ENCODE measurements around the gene C10orf90. TPM values are rescaled to one million over a fixed set of nuclear protein-coding genes. Genes with fewer than 3 reads are reported as not detected.

The C10orf90 gene
- total RNA-seq, 1 donor from 2014 or later, result 0.89 TPM

DNA sequence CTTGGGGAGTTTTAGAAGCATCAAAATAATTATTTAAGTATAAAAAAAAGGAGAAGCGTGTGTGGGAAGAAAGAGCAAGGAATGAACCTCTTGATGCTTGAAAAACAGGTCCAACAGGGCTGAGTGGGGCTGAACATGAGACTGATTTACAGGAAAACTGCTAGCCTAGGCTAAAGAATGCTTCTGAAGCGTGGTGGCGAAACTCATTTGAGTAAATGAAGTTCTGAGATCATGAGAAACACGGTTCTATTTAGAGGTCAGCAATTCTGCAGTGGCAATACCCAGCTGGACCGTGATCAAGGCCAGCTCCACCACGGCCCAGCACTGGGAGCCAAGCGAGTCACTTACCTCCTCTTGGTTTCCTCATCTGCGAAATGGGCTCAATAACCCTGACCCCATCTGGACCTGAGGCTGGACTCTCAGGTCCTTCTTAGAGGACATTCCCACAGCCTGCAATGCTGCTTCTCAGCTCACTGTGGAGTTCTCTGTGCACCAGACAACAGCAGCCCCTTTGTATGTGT, 142.1 kb downstream of the C10orf90 start:
- TF ChIP-seq, protein P1, sequence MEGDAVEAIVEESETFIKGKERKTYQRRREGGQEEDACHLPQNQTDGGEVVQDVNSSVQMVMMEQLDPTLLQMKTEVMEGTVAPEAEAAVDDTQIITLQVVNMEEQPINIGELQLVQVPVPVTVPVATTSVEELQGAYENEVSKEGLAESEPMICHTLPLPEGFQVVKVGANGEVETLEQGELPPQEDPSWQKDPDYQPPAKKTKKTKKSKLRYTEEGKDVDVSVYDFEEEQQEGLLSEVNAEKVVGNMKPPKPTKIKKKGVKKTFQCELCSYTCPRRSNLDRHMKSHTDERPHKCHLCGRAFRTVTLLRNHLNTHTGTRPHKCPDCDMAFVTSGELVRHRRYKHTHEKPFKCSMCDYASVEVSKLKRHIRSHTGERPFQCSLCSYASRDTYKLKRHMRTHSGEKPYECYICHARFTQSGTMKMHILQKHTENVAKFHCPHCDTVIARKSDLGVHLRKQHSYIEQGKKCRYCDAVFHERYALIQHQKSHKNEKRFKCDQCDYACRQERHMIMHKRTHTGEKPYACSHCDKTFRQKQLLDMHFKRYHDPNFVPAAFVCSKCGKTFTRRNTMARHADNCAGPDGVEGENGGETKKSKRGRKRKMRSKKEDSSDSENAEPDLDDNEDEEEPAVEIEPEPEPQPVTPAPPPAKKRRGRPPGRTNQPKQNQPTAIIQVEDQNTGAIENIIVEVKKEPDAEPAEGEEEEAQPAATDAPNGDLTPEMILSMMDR (conservative IDR thresholded peaks at IDR 0.05), result no peak
- Mint-ChIP-seq H3K4me1 (peaks cover 11% of the 10 kb centered on the region), H3K27me3 (ENCODE audit: low read depth) (peaks cover 9% of the 10 kb centered on the region), H3K36me3 (ENCODE audit: low read depth) (no peaks in the 10 kb centered on the region), H3K27ac (ENCODE audit: unreplicated experiment) (no peak overlapping the region), H3K9me3 (no peaks in the 10 kb centered on the region), H3K4me3 (no peak overlapping the region)
- no peak for DNase-seq (ENCODE audit: low read depth, low spot score)

DNA sequence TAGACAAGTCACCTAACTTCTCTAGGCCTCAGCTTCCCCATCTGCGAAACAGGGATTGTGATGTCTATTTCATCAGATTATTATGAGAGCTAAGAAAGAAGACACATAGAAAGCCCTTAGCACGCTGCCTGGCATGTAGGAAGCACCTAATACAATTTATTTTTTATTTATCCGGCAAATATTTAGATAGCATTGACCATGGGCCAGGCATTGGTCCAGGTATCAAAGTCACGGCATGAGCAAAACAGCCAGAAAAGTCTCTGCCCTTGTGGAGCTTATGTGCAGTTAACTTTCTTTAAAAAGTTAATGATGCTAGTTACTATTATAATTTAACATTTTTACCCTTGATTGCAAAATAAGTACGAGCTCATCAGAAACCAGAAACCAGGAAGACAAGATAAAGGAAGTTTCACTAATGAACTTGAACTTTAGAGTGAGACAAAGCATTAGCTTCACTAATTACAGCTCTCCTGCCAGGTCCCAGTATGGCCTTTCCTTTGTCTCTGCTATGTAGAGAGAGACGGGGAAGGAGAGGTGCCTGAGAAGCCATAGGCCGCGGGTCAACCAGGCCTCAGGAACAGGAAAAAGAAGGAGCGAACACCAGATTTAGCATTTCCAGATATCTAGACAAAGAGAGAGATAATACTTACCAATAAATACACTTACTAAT, 142.7 kb downstream of the C10orf90 start:
- Mint-ChIP-seq H3K27ac (ENCODE audit: unreplicated experiment) (no peak overlapping the region), H3K4me3 (no peak overlapping the region), H3K27me3 (ENCODE audit: low read depth) (peaks cover 10% of the 10 kb centered on the region), H3K9me3 (no peaks in the 10 kb centered on the region), H3K36me3 (ENCODE audit: low read depth) (no peaks in the 10 kb centered on the region), H3K4me1 (peaks cover 11% of the 10 kb centered on the region)
- DNase-seq (ENCODE audit: low read depth, low spot score), result no peak
- TF ChIP-seq, protein P1 (conservative IDR thresholded peaks at IDR 0.05), result no peak

DNA sequence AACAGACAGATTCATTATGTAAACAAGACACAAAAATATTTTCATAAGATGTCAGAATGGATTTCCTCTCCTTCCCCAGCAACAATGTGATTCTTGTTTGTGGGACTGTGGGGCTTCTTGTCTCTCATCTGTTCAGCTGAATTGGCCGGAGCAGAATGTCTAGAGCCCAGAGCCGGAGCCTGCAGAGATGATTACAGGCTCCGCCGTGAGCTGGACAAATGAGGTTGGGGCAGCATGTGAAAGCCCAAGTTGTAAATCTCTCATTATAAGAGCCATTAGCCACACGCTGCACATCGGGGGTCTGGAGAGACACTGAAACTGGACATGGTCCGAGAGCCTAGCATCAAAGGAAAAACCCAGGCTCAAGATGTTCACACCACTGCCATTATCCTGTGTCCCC, 145.2 kb downstream of the C10orf90 start:
- Mint-ChIP-seq H3K36me3 (ENCODE audit: low read depth) (no peaks in the 10 kb centered on the region), H3K27me3 (ENCODE audit: low read depth) (peaks cover 10% of the 10 kb centered on the region), H3K9me3 (no peaks in the 10 kb centered on the region), H3K4me3 (no peak overlapping the region), H3K27ac (ENCODE audit: unreplicated experiment) (no peak overlapping the region), H3K4me1 (peaks cover 11% of the 10 kb centered on the region)
- no peak for DNase-seq (ENCODE audit: low read depth, low spot score)
- TF ChIP-seq, protein P1 (conservative IDR thresholded peaks at IDR 0.05), result no peak

DNA sequence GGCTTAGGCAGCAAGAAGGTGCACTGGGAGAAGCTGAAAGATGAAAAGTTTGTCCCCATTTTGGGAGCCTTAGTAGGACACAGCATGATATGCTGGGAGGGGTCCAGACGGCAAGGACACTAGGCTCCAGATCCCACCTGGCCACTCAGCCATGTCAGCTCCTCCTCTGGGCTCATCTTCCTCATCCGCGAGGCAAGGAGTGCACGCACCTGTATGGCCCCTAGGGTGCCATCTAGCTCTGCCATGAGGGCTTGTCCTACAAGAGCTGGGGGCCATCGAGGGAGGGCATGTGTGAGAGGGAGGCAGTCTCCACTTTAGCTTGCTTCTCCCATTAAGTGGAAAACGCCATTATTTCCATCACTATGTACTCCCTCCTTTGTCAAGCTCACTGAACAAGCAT, 146.0 kb downstream of the C10orf90 start:
- H3K27me3 Mint-ChIP-seq (ENCODE audit: low read depth), result peaks cover 10% of the 10 kb centered on the region
- no peaks in the 10 kb centered on the region for H3K36me3 Mint-ChIP-seq (ENCODE audit: low read depth)
- no peak overlapping the region for H3K27ac Mint-ChIP-seq (ENCODE audit: unreplicated experiment)
- DNase-seq (ENCODE audit: low read depth, low spot score), result no peak
- no peaks in the 10 kb centered on the region for H3K9me3 Mint-ChIP-seq
- TF ChIP-seq, protein P1 (conservative IDR thresholded peaks at IDR 0.05), result no peak
- H3K4me1 Mint-ChIP-seq, result peaks cover 11% of the 10 kb centered on the region
- no peak overlapping the region for H3K4me3 Mint-ChIP-seq

DNA sequence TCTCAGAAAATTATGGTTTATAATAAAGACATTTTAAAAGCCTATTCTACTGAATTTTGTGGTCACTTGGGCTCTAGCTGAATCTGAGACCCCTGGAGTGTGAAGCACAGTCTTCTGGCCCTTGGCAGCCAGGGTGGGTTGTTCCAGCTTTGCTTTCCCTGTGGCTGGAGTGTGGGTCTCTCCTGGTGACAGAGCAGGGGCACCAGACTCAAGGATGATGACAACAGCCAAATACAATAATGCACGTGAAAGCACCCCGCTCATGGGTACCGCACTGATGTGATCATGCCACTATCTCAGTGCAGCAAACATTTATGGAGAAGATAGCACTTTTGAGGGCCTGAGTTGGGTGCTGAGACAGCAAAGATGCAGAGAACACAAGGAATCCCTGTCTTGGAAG, 147.4 kb downstream of the C10orf90 start:
- Mint-ChIP-seq H3K4me3 (no peak overlapping the region), H3K4me1 (peaks cover 11% of the 10 kb centered on the region), H3K36me3 (ENCODE audit: low read depth) (no peaks in the 10 kb centered on the region), H3K27ac (ENCODE audit: unreplicated experiment) (no peak overlapping the region), H3K9me3 (no peaks in the 10 kb centered on the region), H3K27me3 (ENCODE audit: low read depth) (peaks cover 10% of the 10 kb centered on the region)
- no peak for DNase-seq (ENCODE audit: low read depth, low spot score)
- TF ChIP-seq, protein P1 (conservative IDR thresholded peaks at IDR 0.05), result no peak

Data from neural crest cell (in vitro differentiated cells).